IMR-90 (cell line): Measurements from ENCODE around the gene NEU1. TPM values are rescaled to one million over a fixed set of nuclear protein-coding genes. Genes with fewer than 3 reads are reported as not detected.

Experiments used
- ATAC-seq: fragments of 200-7000 bp; cut with Tn5 transposase; 2 replicates; pipeline ENCODE4 v1.9.1; 2020; ENCODE audit warnings: low read depth, mild to moderate bottlenecking, moderate library complexity
- BruUV-seq: library from RNA; stranded (reverse); fragments of 400-500 nt; replicated peaks from 2 replicates; lab custom pipeline; 2021; lab: Mats Ljungman, UMichigan
- CTCF ChIA-PET: fragments of 300-600 bp; formaldehyde crosslinking; extraction: SDS; loops from one replicate; lab custom pipeline; 2021; ENCODE audit warnings: antibody characterized with exemption; lab: Yijun Ruan, JAX
- POLR2A ChIA-PET: fragments of 300-600 bp; sonication (Branson Sonifier 250); formaldehyde crosslinking; loops from one replicate; lab custom pipeline; 2022; ENCODE audit warnings: antibody characterized with exemption; ENCODE audit not compliant: unreplicated experiment; lab: Charles Lee
- DNase-seq: peaks from one replicate; pipeline ENCODE4 v3.0.0; 2013
- H2AFZ ChIP-seq: replicated peaks from 2 replicates; pipeline ENCODE3; 2013; ENCODE audit warnings: low read length, mild to moderate bottlenecking; ENCODE audit not compliant: poor library complexity
- H2AK5ac ChIP-seq: 2 replicates; pipeline ENCODE4 v1.6.1; 2013; ENCODE audit warnings: low read depth, low read length, inconsistent platforms
- H2AK9ac ChIP-seq: replicated peaks from 2 replicates; pipeline ENCODE3; 2013; ENCODE audit warnings: mild to moderate bottlenecking, low read depth, low read length, moderate library complexity; ENCODE audit not compliant: poor library complexity
- H2BK120ac ChIP-seq: 2 replicates; pipeline ENCODE4 v1.6.1; 2013; ENCODE audit warnings: low read depth, low read length, inconsistent platforms
- H2BK15ac ChIP-seq: 3 replicates; pipeline ENCODE4 v1.6.1; 2013; ENCODE audit warnings: low read depth, low read length, inconsistent platforms
- H2BK20ac ChIP-seq: 2 replicates; pipeline ENCODE4 v1.6.1; 2013; ENCODE audit warnings: low read depth, mild to moderate bottlenecking, inconsistent platforms, low read length, moderate library complexity
- H2BK5ac ChIP-seq: 2 replicates; pipeline ENCODE4 v1.6.1; 2013; ENCODE audit warnings: mild to moderate bottlenecking, low read depth, low read length, inconsistent platforms; ENCODE audit not compliant: poor library complexity, severe bottlenecking
- H3K14ac ChIP-seq: replicated peaks from 2 replicates; pipeline ENCODE4 v1.6.1; 2013; ENCODE audit warnings: low read depth, low read length, inconsistent platforms
- H3K18ac ChIP-seq: 2 replicates; pipeline ENCODE4 v1.6.1; 2013; ENCODE audit warnings: low read depth, low read length, control low read depth
- H3K23ac ChIP-seq: 2 replicates; pipeline ENCODE4 v1.6.1; 2013; ENCODE audit warnings: low read depth, low read length, inconsistent platforms
- H3K27ac ChIP-seq: 2 replicates; pipeline ENCODE4 v1.5.1; 2013; ENCODE audit warnings: mild to moderate bottlenecking, control low read depth, low read length; ENCODE audit not compliant: insufficient read depth
- H3K27me3 ChIP-seq: 2 replicates; pipeline ENCODE4 v1.6.1; 2013; ENCODE audit warnings: low read length; ENCODE audit not compliant: control insufficient read depth, insufficient read depth
- H3K36me3 ChIP-seq: 2 replicates; pipeline ENCODE4 v1.6.1; 2013; ENCODE audit warnings: low read length, mixed read lengths; ENCODE audit not compliant: control insufficient read depth, insufficient read depth
- H3K4ac ChIP-seq: 2 replicates; pipeline ENCODE4 v1.6.1; 2013; ENCODE audit warnings: low read depth, low read length, inconsistent platforms
- H3K4me1 ChIP-seq: 2 replicates; pipeline ENCODE4 v1.6.1; 2013; ENCODE audit warnings: low read length, mixed read lengths; ENCODE audit not compliant: control insufficient read depth, insufficient read depth
- H3K4me2 ChIP-seq: 2 replicates; pipeline ENCODE4 v1.6.1; 2013; ENCODE audit warnings: low read depth, mild to moderate bottlenecking, control low read depth, low read length, moderate library complexity
- H3K4me3 ChIP-seq: 2 replicates; pipeline ENCODE4 v1.5.1; 2013; ENCODE audit warnings: low read depth, mild to moderate bottlenecking, control low read depth, low read length, moderate library complexity; ENCODE audit not compliant: insufficient read depth
- H3K56ac ChIP-seq: 2 replicates; pipeline ENCODE4 v1.6.1; 2013; ENCODE audit warnings: low read length, inconsistent platforms; ENCODE audit not compliant: insufficient read depth; ENCODE audit errors: extremely low read depth
- H3K79me1 ChIP-seq, 2 experiments: 2 replicates each; pipeline ENCODE4 v1.6.1; 2013; ENCODE audit warnings: low read length in 2 of 2, inconsistent platforms in 1 of 2, low read depth in 1 of 2
- H3K9ac ChIP-seq: 2 replicates; pipeline ENCODE4 v1.6.1; 2013; ENCODE audit warnings: low read depth, low read length, control low read depth
- H3K9me1 ChIP-seq: 2 replicates; pipeline ENCODE4 v1.6.1; 2013; ENCODE audit warnings: low read length, inconsistent platforms; ENCODE audit not compliant: insufficient read depth
- H3K9me3 ChIP-seq: 2 replicates; pipeline ENCODE4 v1.6.1; 2013; ENCODE audit warnings: low read length; ENCODE audit not compliant: control insufficient read depth, insufficient read depth
- H4K20me1 ChIP-seq: 2 replicates; pipeline ENCODE4 v1.6.1; 2013; ENCODE audit warnings: low read length, inconsistent platforms; ENCODE audit not compliant: insufficient read depth
- H4K5ac ChIP-seq: 2 replicates; pipeline ENCODE4 v1.6.1; 2013; ENCODE audit warnings: mild to moderate bottlenecking, low read depth, low read length, control low read depth
- H4K8ac ChIP-seq, 2 experiments: 2 replicates each; pipeline ENCODE4 v1.6.1; 2013; ENCODE audit warnings: low read depth in 2 of 2, low read length in 2 of 2, control low read depth in 1 of 2, inconsistent platforms in 1 of 2
- H4K91ac ChIP-seq: 2 replicates; pipeline ENCODE4 v1.6.1; 2013; ENCODE audit warnings: low read depth, low read length, inconsistent platforms; ENCODE audit not compliant: insufficient read depth
- BHLHE40 ChIP-seq: fragments of 150-350 bp; IDR thresholded peaks from 2 replicates; pipeline ENCODE4 v1.6.1; 2016; ENCODE audit warnings: mild to moderate bottlenecking, low read depth, low read length
- CEBPB ChIP-seq: IDR thresholded peaks from 2 replicates; pipeline ENCODE4 v1.6.1; 2012; ENCODE audit warnings: low read depth, low read length, improper control_type of control experiment
- CHD1 ChIP-seq: IDR thresholded peaks from 2 replicates; pipeline ENCODE4 v1.6.1; 2012; ENCODE audit warnings: low read depth, low read length, improper control_type of control experiment
- FOS ChIP-seq: fragments of 150-350 bp; IDR thresholded peaks from 2 replicates; pipeline ENCODE4 v1.6.1; 2016; ENCODE audit warnings: low read depth, low read length
- MAZ ChIP-seq: IDR thresholded peaks from 2 replicates; pipeline ENCODE4 v1.6.1; 2012; ENCODE audit warnings: low read depth, mild to moderate bottlenecking, low read length, improper control_type of control experiment, moderate library complexity, borderline replicate concordance
- NFE2L2 ChIP-seq: fragments of 150-350 bp; IDR thresholded peaks from 2 replicates; pipeline ENCODE4 v1.6.1; 2016; ENCODE audit warnings: low read depth, mild to moderate bottlenecking, low read length
- RCOR1 ChIP-seq: IDR thresholded peaks from 2 replicates; pipeline ENCODE4 v1.6.1; 2012; ENCODE audit warnings: mild to moderate bottlenecking, low read length, improper control_type of control experiment; ENCODE audit not compliant: insufficient replicate concordance
- WGBS, 2 experiments: methylation state at CpG; one replicate each; pipeline versions ENCODE4 v1.1.5 to v1.1.7; 2013; ENCODE audit warnings: missing lambda C conversion rate in 2 of 2; ENCODE audit not compliant: insufficient read length in 1 of 2; ENCODE audit errors: extremely low coverage in 2 of 2; 5-methylcytosine and 5-hydroxymethylcytosine counted together
- dilution Hi-C: fragments of 300-500 bp; cut with HindIII; formaldehyde crosslinking; loops from one replicate; pipeline ENCODE4 v1.14.3; 2018; ENCODE audit warnings: low sequenced_read_pairs; ENCODE audit not compliant: unreplicated experiment
- in situ Hi-C: fragments of 300-500 bp; cut with MboI; formaldehyde crosslinking; loops from 3 replicates; pipeline ENCODE4 v1.14.3; 2019; ENCODE audit warnings: low sequenced_read_pairs, inconsistent platforms, mixed read lengths
- intact Hi-C: fragments of 100-400 bp; cut with micrococcal nuclease; formaldehyde crosslinking; loops from 2 replicates; pipeline ENCODE4 v1.10.0; 2022
- polyA plus RNA-seq, 3 experiments: library from polyadenylated mRNA; depleted of rRNA; stranded (reverse); fragments of >200 nt; gene quantifications; 2 replicates each; pipeline ENCODE4 v1.2.3, GENCODE V29; 2012; ENCODE audit warnings: low replicate concordance in 1 of 3
- total RNA-seq: library from RNA; depleted of rRNA; stranded (reverse); fragments of >200 nt; gene quantifications from 2 replicates; pipeline ENCODE4 v1.2.3, GENCODE V29; 2012
- TF ChIP-seq, protein P1 (sequence below): fragments of 150-350 bp; IDR thresholded peaks from 2 replicates; pipeline ENCODE4 v1.6.1; 2017; ENCODE audit warnings: mild to moderate bottlenecking, antibody characterized with exemption, low read length, low read depth
- TF ChIP-seq, protein P2 (sequence below): conservative IDR thresholded peaks from 2 replicates; pipeline ENCODE4 v1.5.1; 2012; ENCODE audit warnings: mild to moderate bottlenecking, low read depth, low read length, improper control_type of control experiment

NEU1 gene
- total and polyA plus RNA-seq, 2 of the 4 experiments (the other 2 are of a cell fraction): 28.5 to 36.2 TPM

DNA sequence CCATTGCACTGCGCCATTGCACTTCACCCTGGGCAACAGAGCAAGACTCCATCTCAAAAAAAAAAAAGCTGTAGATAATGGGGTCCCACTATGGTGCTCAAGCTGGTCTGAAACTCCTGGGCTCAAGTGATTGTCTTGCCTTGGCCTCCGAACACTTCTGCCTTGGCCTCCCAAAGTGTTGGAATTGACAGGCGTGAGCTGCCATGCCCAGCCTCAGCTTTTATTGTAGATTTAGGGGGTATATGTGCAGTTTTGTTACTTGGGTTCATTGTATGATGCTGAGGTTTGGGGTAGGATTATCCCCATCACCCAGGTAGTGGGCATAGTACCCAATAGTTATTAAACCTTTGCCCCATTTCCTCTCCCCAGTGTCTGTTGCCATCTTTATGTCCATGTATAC, 23.7 kb downstream of the NEU1 start:
- intact Hi-C loops: no loop called here
- Histone ChIP-seq H3K56ac (no peak overlapping the region), H3K9me1 (peaks cover 7% of the 10 kb centered on the region), H2AK9ac (no peak overlapping the region), H3K27ac (no peak overlapping the region), H3K4me1 (peaks cover 11% of the 10 kb centered on the region), H2BK20ac (no peak overlapping the region), H3K4ac (no peak overlapping the region), H3K4me3 (no peak overlapping the region), H2AK5ac (no peak overlapping the region), H2BK5ac (no peak overlapping the region), H4K91ac (no peak overlapping the region), H3K4me2 (no peak overlapping the region), H4K8ac (no peak overlapping the region), H3K14ac (no peak overlapping the region), H4K20me1 (peaks cover 55% of the 10 kb centered on the region), H3K79me1 (peaks cover 22 to 43% of the 10 kb centered on the region in 2 experiments; a peak in 3 of 4 replicates), H2BK120ac (no peak overlapping the region), H3K23ac (no peak overlapping the region), H2AFZ (no peak overlapping the region), H3K9ac (no peak overlapping the region), H3K27me3 (no peaks in the 10 kb centered on the region), H3K9me3 (no peaks in the 10 kb centered on the region), H4K5ac (no peak overlapping the region), H2BK15ac (no peak overlapping the region), H3K18ac (no peak overlapping the region), H3K36me3 (peaks cover 43% of the 10 kb centered on the region)
- WGBS, 2 experiments: 100% methylated on average over 1 of the region's 3 CpGs; no CpG with 5 or more reads in 1 of the 2 experiments
- ATAC-seq: no peak
- dilution Hi-C loops: no loop called here
- no TSS peak for BruUV-seq
- TF ChIP-seq, protein P1, sequence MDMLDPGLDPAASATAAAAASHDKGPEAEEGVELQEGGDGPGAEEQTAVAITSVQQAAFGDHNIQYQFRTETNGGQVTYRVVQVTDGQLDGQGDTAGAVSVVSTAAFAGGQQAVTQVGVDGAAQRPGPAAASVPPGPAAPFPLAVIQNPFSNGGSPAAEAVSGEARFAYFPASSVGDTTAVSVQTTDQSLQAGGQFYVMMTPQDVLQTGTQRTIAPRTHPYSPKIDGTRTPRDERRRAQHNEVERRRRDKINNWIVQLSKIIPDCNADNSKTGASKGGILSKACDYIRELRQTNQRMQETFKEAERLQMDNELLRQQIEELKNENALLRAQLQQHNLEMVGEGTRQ: no peak
- no peak for TF ChIP-seq CHD1
- no peak for TF ChIP-seq BHLHE40
- no peak for TF ChIP-seq NFE2L2
- TF ChIP-seq RCOR1: no peak
- no peak for TF ChIP-seq CEBPB
- no peak for TF ChIP-seq MAZ
- no peak for TF ChIP-seq FOS
- TF ChIP-seq, protein P2, sequence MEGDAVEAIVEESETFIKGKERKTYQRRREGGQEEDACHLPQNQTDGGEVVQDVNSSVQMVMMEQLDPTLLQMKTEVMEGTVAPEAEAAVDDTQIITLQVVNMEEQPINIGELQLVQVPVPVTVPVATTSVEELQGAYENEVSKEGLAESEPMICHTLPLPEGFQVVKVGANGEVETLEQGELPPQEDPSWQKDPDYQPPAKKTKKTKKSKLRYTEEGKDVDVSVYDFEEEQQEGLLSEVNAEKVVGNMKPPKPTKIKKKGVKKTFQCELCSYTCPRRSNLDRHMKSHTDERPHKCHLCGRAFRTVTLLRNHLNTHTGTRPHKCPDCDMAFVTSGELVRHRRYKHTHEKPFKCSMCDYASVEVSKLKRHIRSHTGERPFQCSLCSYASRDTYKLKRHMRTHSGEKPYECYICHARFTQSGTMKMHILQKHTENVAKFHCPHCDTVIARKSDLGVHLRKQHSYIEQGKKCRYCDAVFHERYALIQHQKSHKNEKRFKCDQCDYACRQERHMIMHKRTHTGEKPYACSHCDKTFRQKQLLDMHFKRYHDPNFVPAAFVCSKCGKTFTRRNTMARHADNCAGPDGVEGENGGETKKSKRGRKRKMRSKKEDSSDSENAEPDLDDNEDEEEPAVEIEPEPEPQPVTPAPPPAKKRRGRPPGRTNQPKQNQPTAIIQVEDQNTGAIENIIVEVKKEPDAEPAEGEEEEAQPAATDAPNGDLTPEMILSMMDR: no peak
- POLR2A ChIA-PET: interaction anchor here (0.6 to 0.9 kb wide), 2 partner anchors 24 to 216 kb away, joined by 3 to 4 read pairs; partner anchors contain the start of gene NEU1
- DNase-seq: no peak
- in situ Hi-C loops: loop anchor here (10.0 kb wide), 2 partner anchors 154 to 294 kb away; partner anchors contain the start of genes ATP6V1G2, DDX39B, LY6G5C and NFKBIL1
- CTCF ChIA-PET: no interaction called here
